H1 (cell line): Measurements from ENCODE around the gene KRT4. TPM values are rescaled to one million over a fixed set of nuclear protein-coding genes. Genes with fewer than 3 reads are reported as not detected.

Source experiments
- CTCF ChIA-PET: fragments of 300-600 bp; sonication (Branson Sonifier 250); formaldehyde crosslinking; loops from one replicate; lab custom pipeline; 2021; ENCODE audit not compliant: partially characterized antibody; lab: Charles Lee
- POLR2A ChIA-PET: fragments of 300-600 bp; sonication (Branson Sonifier 250); formaldehyde crosslinking; loops from one replicate; lab custom pipeline; 2021; ENCODE audit warnings: inconsistent platforms; ENCODE audit not compliant: partially characterized antibody; lab: Charles Lee
- DNase-seq, 2 experiments: peaks; one replicate each; pipeline versions ENCODE4 v3.0.0 to v3.0.0-alpha.2; 2010 to 2022; ENCODE audit warnings: low spot score in 2 of 2, low read depth in 1 of 2, mixed read lengths in 1 of 2
- FAIRE-seq: peaks from 2 replicates; lab custom pipeline; 2011; peaks lifted over from hg19 to GRCh38; lab: Jason Lieb, UNC
- H2AFZ ChIP-seq: 2 replicates; pipeline ENCODE4 v1.8.1; 2012; ENCODE audit warnings: low read length, inconsistent platforms
- H2AK5ac ChIP-seq: 2 replicates; pipeline ENCODE4 v1.6.1; 2013; ENCODE audit warnings: low read depth, low read length
- H2BK120ac ChIP-seq: replicated peaks from 2 replicates; pipeline ENCODE3; 2013; ENCODE audit warnings: low read depth, low read length, inconsistent platforms
- H2BK12ac ChIP-seq: 2 replicates; pipeline ENCODE4 v1.6.1; 2013; ENCODE audit warnings: low read depth, low read length
- H2BK15ac ChIP-seq: 2 replicates; pipeline ENCODE4 v1.6.1; 2013; ENCODE audit warnings: low read length
- H2BK20ac ChIP-seq: 2 replicates; pipeline ENCODE4 v1.6.1; 2013; ENCODE audit warnings: low read length
- H2BK5ac ChIP-seq: 2 replicates; pipeline ENCODE4 v1.6.1; 2013; ENCODE audit warnings: low read depth, low read length
- H3K14ac ChIP-seq: 2 replicates; pipeline ENCODE4 v1.6.1; 2013; ENCODE audit warnings: inconsistent platforms; ENCODE audit not compliant: insufficient read length
- H3K18ac ChIP-seq: 2 replicates; pipeline ENCODE4 v1.6.1; 2013; ENCODE audit warnings: low read length; ENCODE audit errors: extremely low read depth
- H3K23ac ChIP-seq: 2 replicates; pipeline ENCODE4 v1.6.1; 2013; ENCODE audit warnings: inconsistent platforms; ENCODE audit not compliant: insufficient read length
- H3K23me2 ChIP-seq: 2 replicates; pipeline ENCODE4 v1.6.1; 2013; ENCODE audit warnings: low read depth, low read length
- H3K27ac ChIP-seq: 2 replicates; pipeline ENCODE4 v1.6.1; 2011; ENCODE audit warnings: low read depth, low read length, inconsistent platforms
- H3K27me3 ChIP-seq, 4 experiments: replicated peaks in 1 of 4; 1 replicate in 1 of 4; 2 replicates in 3 of 4; pipeline versions ENCODE4 v1.6.1 to v1.8.1; 2011 to 2013; ENCODE audit warnings: low read length in 3 of 4, mild to moderate bottlenecking in 3 of 4, inconsistent platforms in 2 of 4, mixed read lengths in 2 of 4, moderate library complexity in 1 of 4; ENCODE audit not compliant: control insufficient read depth in 3 of 4, insufficient read depth in 3 of 4; ENCODE audit errors: extremely low read depth in 1 of 4
- H3K36me3 ChIP-seq, 4 experiments: 2 replicates each; pipeline versions ENCODE4 v1.6.1 to v1.8.1; 2011 to 2013; ENCODE audit warnings: mild to moderate bottlenecking in 4 of 4, low read length in 3 of 4, moderate library complexity in 2 of 4, control low read depth in 1 of 4, inconsistent platforms in 1 of 4; ENCODE audit not compliant: insufficient read depth in 4 of 4, control insufficient read depth in 2 of 4
- H3K4ac ChIP-seq: replicated peaks from 2 replicates; pipeline ENCODE3; 2013; ENCODE audit warnings: low read length, low read depth, mixed read lengths, inconsistent platforms; ENCODE audit not compliant: insufficient read length
- H3K4me1 ChIP-seq, 4 experiments: replicated peaks in 1 of 4; 1 replicate in 1 of 4; 2 replicates in 3 of 4; pipeline versions ENCODE4 v1.6.1 to v1.8.1; 2011 to 2013; ENCODE audit warnings: low read length in 3 of 4, inconsistent platforms in 2 of 4, mixed read lengths in 1 of 4; ENCODE audit not compliant: insufficient read depth in 4 of 4, control insufficient read depth in 3 of 4
- H3K4me2 ChIP-seq, 2 experiments: 2 replicates each; pipeline versions ENCODE4 v1.6.1 to v1.8.1; 2011 to 2013; ENCODE audit warnings: low read depth in 2 of 2, low read length in 2 of 2, control low read depth in 1 of 2, inconsistent platforms in 1 of 2, mild to moderate bottlenecking in 1 of 2; ENCODE audit not compliant: insufficient read depth in 1 of 2
- H3K4me3 ChIP-seq, 4 experiments: fragments of 200-600, 300-600 bp in 1 of 4; sonication (generic), shearing (Covaris generic), sonication (Bioruptor Twin) in 1 of 4; 2 replicates each; pipeline versions ENCODE4 v1.5.1 to v1.8.1; 2011 to 2016; ENCODE audit warnings: low read length in 4 of 4, low read depth in 3 of 4, control low read depth in 2 of 4, inconsistent platforms in 2 of 4, mild to moderate bottlenecking in 2 of 4, mixed read lengths in 1 of 4, moderate library complexity in 1 of 4; ENCODE audit not compliant: insufficient read depth in 2 of 4; ENCODE audit errors: extremely low read depth in 1 of 4
- H3K56ac ChIP-seq: replicated peaks from 2 replicates; pipeline ENCODE3; 2013; ENCODE audit warnings: low read depth, mild to moderate bottlenecking, mixed read lengths, low read length, inconsistent platforms; ENCODE audit not compliant: insufficient read length
- H3K79me1 ChIP-seq: 2 replicates; pipeline ENCODE4 v1.6.1; 2013; ENCODE audit warnings: low read depth, low read length, control low read depth
- H3K79me2 ChIP-seq, 2 experiments: 2 replicates each; pipeline versions ENCODE4 v1.6.1 to v1.8.1; 2012 to 2013; ENCODE audit warnings: low read length in 2 of 2, mild to moderate bottlenecking in 2 of 2, inconsistent platforms in 1 of 2; ENCODE audit not compliant: insufficient read depth in 2 of 2, control insufficient read depth in 1 of 2
- H3K9ac ChIP-seq, 4 experiments: replicated peaks in 1 of 4; 1 replicate in 1 of 4; 2 replicates in 3 of 4; pipeline versions ENCODE4 v1.6.1 to v1.8.1; 2011 to 2013; ENCODE audit warnings: low read depth in 3 of 4, low read length in 3 of 4, control low read depth in 2 of 4, mild to moderate bottlenecking in 2 of 4, moderate library complexity in 2 of 4, inconsistent platforms in 1 of 4; ENCODE audit errors: extremely low read depth in 1 of 4
- H3K9me3 ChIP-seq, 2 experiments: 2 replicates each; pipeline versions ENCODE4 v1.6.1 to v1.8.1; 2012 to 2013; ENCODE audit warnings: mild to moderate bottlenecking in 2 of 2, moderate library complexity in 2 of 2, control low read depth in 1 of 2, inconsistent platforms in 1 of 2, low read depth in 1 of 2, low read length in 1 of 2, mixed read lengths in 1 of 2; ENCODE audit not compliant: insufficient read depth in 2 of 2
- H4K20me1 ChIP-seq, 2 experiments: replicated peaks in 1 of 2; 2 replicates each; pipeline versions ENCODE3 to v1.8.1; 2011 to 2013; ENCODE audit warnings: inconsistent platforms in 2 of 2, low read length in 2 of 2, mild to moderate bottlenecking in 1 of 2; ENCODE audit not compliant: insufficient read depth in 2 of 2, control insufficient read depth in 1 of 2
- H4K5ac ChIP-seq: 2 replicates; pipeline ENCODE4 v1.6.1; 2013; ENCODE audit warnings: low read length, low read depth, mixed read lengths, inconsistent platforms; ENCODE audit not compliant: insufficient read length
- H4K8ac ChIP-seq: 2 replicates; pipeline ENCODE4 v1.8.0; 2013; ENCODE audit warnings: mild to moderate bottlenecking, moderate library complexity, low read length, inconsistent platforms; ENCODE audit not compliant: insufficient read depth; ENCODE audit errors: extremely low read depth
- H4K91ac ChIP-seq: replicated peaks from 2 replicates; pipeline ENCODE3; 2013; ENCODE audit warnings: low read length, mixed read lengths, inconsistent platforms; ENCODE audit not compliant: insufficient read length
- ATF3 ChIP-seq: IDR thresholded peaks from 2 replicates; pipeline ENCODE4 v1.6.1; 2011; ENCODE audit warnings: low read depth, mild to moderate bottlenecking, low read length; ENCODE audit not compliant: insufficient read depth
- BACH1 ChIP-seq: IDR thresholded peaks from 2 replicates; pipeline ENCODE4 v1.6.1; 2012; ENCODE audit warnings: low read length, improper control_type of control experiment
- HDAC6 ChIP-seq: IDR thresholded peaks from one replicate; pipeline ENCODE4 v1.7.1; 2012; ENCODE audit warnings: low read depth, mild to moderate bottlenecking, inconsistent platforms, low read length, moderate library complexity
- KDM5A ChIP-seq: fragments of 200-600 bp; IDR thresholded peaks from 2 replicates; pipeline ENCODE4 v1.7.1; 2012; ENCODE audit warnings: mild to moderate bottlenecking, low read length, inconsistent platforms, mixed read lengths
- MAX ChIP-seq: IDR thresholded peaks from 2 replicates; pipeline ENCODE4 v1.6.1; 2012; ENCODE audit warnings: inconsistent platforms
- POLR2A ChIP-seq, 2 experiments: IDR thresholded peaks; 1 replicate in 1 of 2; 2 replicates in 1 of 2; pipeline ENCODE4 v1.6.1; 2011; ENCODE audit warnings: low read depth in 2 of 2, low read length in 2 of 2, mild to moderate bottlenecking in 2 of 2; ENCODE audit errors: control extremely low read depth in 1 of 2
- RBBP5 ChIP-seq: IDR thresholded peaks from 2 replicates; pipeline ENCODE4 v1.7.1; 2012; ENCODE audit warnings: low read depth, mild to moderate bottlenecking, inconsistent platforms, low read length, moderate library complexity, borderline replicate concordance
- RFX5 ChIP-seq: IDR thresholded peaks from 2 replicates; pipeline ENCODE4 v1.6.1; 2011; ENCODE audit warnings: low read depth, low read length, improper control_type of control experiment, borderline replicate concordance
- SRF ChIP-seq: IDR thresholded peaks from 2 replicates; pipeline ENCODE4 v1.6.1; 2011; ENCODE audit warnings: mild to moderate bottlenecking, low read depth, low read length, moderate library complexity
- USF2 ChIP-seq: IDR thresholded peaks from 2 replicates; pipeline ENCODE4 v1.6.1; 2011; ENCODE audit warnings: low read length, improper control_type of control experiment
- WGBS, 2 experiments: shearing (Covaris generic) in 1 of 2; methylation state at CpG; one replicate each; pipeline versions ENCODE4 v1.1.6 to v1.1.7; 2013 to 2015; ENCODE audit warnings: low lambda C conversion rate in 2 of 2, mixed read lengths in 2 of 2, inconsistent platforms in 1 of 2, low coverage in 1 of 2, missing lambda C conversion rate in 1 of 2; ENCODE audit not compliant: insufficient replicate concordance in 2 of 2, insufficient coverage in 1 of 2, insufficient read length in 1 of 2; ENCODE audit errors: extremely low coverage in 1 of 2, missing lambda C conversion rate in 1 of 2; 5-methylcytosine and 5-hydroxymethylcytosine counted together
- polyA plus RNA-seq, 7 experiments: library from polyadenylated mRNA; depleted of rRNA in 3 of 7; stranded (reverse) in 5 of 7; unstranded in 2 of 7; fragments of >200 nt in 5 of 7; fragments of 200-250 nt in 2 of 7; gene quantifications; 1 replicate in 5 of 7; 2 replicates in 1 of 7; 4 replicates in 1 of 7; pipeline versions ENCODE4 v1.2.1 to v1.2.3, GENCODE V29; 2011 to 2013; ENCODE audit warnings: missing spikeins in 2 of 7, mixed read lengths in 2 of 7
- total RNA-seq: library from RNA; stranded (reverse); fragmentation: NEBNext Ultra II Directional; extraction: Animal tissue kit (Norgen Biotek cat#: 25700); gene quantifications from 2 replicates; pipeline ENCODE4 v1.2.1, GENCODE V29; 2021

The KRT4 gene
- total and polyA plus RNA-seq, 2 of the 8 experiments (the other 6 are each of a cell fraction or from before 2014, with no cell fraction given): not detected

- Histone ChIP-seq H3K4me1 (no peaks in the 10 kb centered on the region), H3K4me3 (no peak overlapping the region), H4K5ac (no peak overlapping the region), H3K23ac (no peak overlapping the region), H3K79me1 (no peaks in the 10 kb centered on the region), H3K36me3 (no peaks in the 10 kb centered on the region), H3K27me3 (no peaks in the 10 kb centered on the region), H3K18ac (no peak overlapping the region), H3K23me2 (no peaks in the 10 kb centered on the region), H2BK5ac (no peak overlapping the region), H2BK20ac (no peak overlapping the region), H3K79me2 (no peaks in the 10 kb centered on the region), H2AK5ac (no peak overlapping the region), H3K56ac (no peak overlapping the region), H4K8ac (no peak overlapping the region), H2AFZ (no peak overlapping the region), H3K9me3 (no peaks in the 10 kb centered on the region; a peak in 1 of 4 replicates), H2BK15ac (no peak overlapping the region), H3K14ac (no peak overlapping the region), H3K4me2 (no peak overlapping the region), H4K91ac (no peak overlapping the region), H3K27ac (no peak overlapping the region), H2BK120ac (no peak overlapping the region), H4K20me1 (no peaks in the 10 kb centered on the region), H3K9ac (no peak overlapping the region), H2BK12ac (no peak overlapping the region), H3K4ac (no peak overlapping the region)
- ChIA-PET CTCF (interaction anchor here (0.7 to 3.7 kb wide), 7 partner anchors 9 to 100 kb away, joined by 3 to 20 read pairs (median 4); partner anchors contain the start of gene KRT76), POLR2A (no interaction called here)
- no peak for FAIRE-seq
- no peak for DNase-seq
- WGBS, 2 experiments: 75% methylated on average over 10 of the region's 10 CpGs; no CpG with 5 or more reads in 1 of the 2 experiments
- no peak for TF ChIP-seq KDM5A
- TF ChIP-seq ATF3: no peak
- no peak for TF ChIP-seq RBBP5
- no peak for TF ChIP-seq MAX
- TF ChIP-seq POLR2A (IDR thresholded peaks at IDR 0.05; ENCODE audit: control extremely low read depth in 1 of 2, low read depth in 2 of 2, low read length in 2 of 2): no peak
- TF ChIP-seq RFX5: no peak
- no peak for TF ChIP-seq USF2
- TF ChIP-seq SRF: no peak
- TF ChIP-seq HDAC6: no peak
- TF ChIP-seq BACH1: no peak
These were observed 21.5 kb downstream of the KRT4 start for GRCh38 chr12:52792185-52793029.
